HG03460 (cell line): ENCODE results near the gene WDPCP.
"Not testable (repeated sequence)": the region's sequence is repeated elsewhere in the genome, so short reads cannot be mapped to it uniquely, and the experiment has no call there.

Experiments
- ATAC-seq: cut with Tn5 transposase; IDR thresholded peaks from one replicate; pipeline ENCODE4 v1.9.1; 2021; ENCODE audit not compliant: unreplicated experiment

Gene WDPCP

GRCh38 chr2:63591566-63592175 lies 3.4 kb upstream of the WDPCP start:
- no peak for ATAC-seq

GRCh38 chr2:63590626-63591408 lies 2.5 kb upstream of the WDPCP start:
- ATAC-seq: no peak

- ATAC-seq: peak; percentile 7
Observed at GRCh38 chr2:63589148-63589958, 1.1 kb upstream of the WDPCP start.

- no peak for ATAC-seq
Observed at GRCh38 chr2:63587814-63588384, 378 bp downstream of the WDPCP start.

- no peak for ATAC-seq
Observed at GRCh38 chr2:63582873-63583272, 5.4 kb downstream of the WDPCP start.

GRCh38 chr2:63581298-63581961 lies 6.8 kb downstream of the WDPCP start:
- ATAC-seq: no peak

- ATAC-seq: no peak
Observed at GRCh38 chr2:63580651-63581297, 7.5 kb downstream of the WDPCP start.

GRCh38 chr2:63578767-63579166 lies 9.5 kb downstream of the WDPCP start:
- ATAC-seq: no peak

GRCh38 chr2:63576546-63576945 lies 11.7 kb downstream of the WDPCP start:
- ATAC-seq: no peak

- not testable (repeated sequence) for ATAC-seq
Observed at GRCh38 chr2:63573726-63574345, 14.4 kb downstream of the WDPCP start.

- not testable (repeated sequence) for ATAC-seq
Observed at GRCh38 chr2:63573026-63573425, 15.3 kb downstream of the WDPCP start.

GRCh38 chr2:63572001-63572400 lies 16.3 kb downstream of the WDPCP start:
- no peak for ATAC-seq

GRCh38 chr2:63571291-63571690 lies 17.0 kb downstream of the WDPCP start:
- no peak for ATAC-seq

GRCh38 chr2:63569740-63570139 lies 18.5 kb downstream of the WDPCP start:
- ATAC-seq: peak; percentile 65

GRCh38 chr2:63562751-63563150 lies 25.5 kb downstream of the WDPCP start:
- ATAC-seq: no peak

- ATAC-seq: not testable (repeated sequence)
Observed at GRCh38 chr2:63558922-63559321, 29.4 kb downstream of the WDPCP start.

GRCh38 chr2:63557819-63558218 lies 30.5 kb downstream of the WDPCP start:
- ATAC-seq: not testable (repeated sequence)

- ATAC-seq: no peak
Observed at GRCh38 chr2:63555931-63556330, 32.3 kb downstream of the WDPCP start.

- no peak for ATAC-seq
Observed at GRCh38 chr2:63555299-63555698, 33.0 kb downstream of the WDPCP start.

GRCh38 chr2:63553049-63553448 lies 35.2 kb downstream of the WDPCP start:
- ATAC-seq: no peak
